Activated T-helper 9 cell treated with anti-CD3 and anti-CD28 coated beads, Interleukin-2, amount 50 U/mL, for 16 hours (primary cell): ENCODE data around the gene ABCA1.

Experiments
- DNase-seq: peaks from one replicate; pipeline ENCODE4 v3.0.0-alpha.2; 2020; ENCODE audit warnings: low read depth

Gene ABCA1

DNA sequence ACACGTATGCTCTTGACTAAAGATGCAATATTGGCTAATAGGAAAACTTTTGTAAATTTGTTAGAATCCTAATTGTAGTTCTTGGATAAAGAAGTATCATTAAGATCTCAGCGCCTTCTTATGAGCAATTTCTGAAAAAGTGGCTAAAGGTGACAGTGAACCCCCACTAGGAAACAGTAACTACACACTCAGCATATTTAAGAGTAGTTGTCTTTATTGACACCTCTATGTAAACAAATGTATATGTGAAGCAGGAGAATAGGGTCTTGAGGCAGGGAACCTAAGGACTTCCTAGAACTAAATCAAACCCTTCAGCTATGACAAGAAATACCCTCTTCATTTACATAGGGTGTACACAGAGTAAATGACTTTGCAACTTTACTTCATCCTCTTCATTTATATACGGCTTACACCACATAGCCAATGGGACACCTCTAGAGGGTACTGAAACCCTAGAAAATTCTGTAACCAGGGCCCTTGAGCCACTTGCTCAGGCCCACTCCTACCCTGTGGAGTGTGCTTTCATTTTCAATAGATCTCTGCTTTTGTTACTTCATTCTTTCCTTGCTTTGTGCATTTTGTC, 177.7 kb downstream of the ABCA1 start:
- no peak for DNase-seq

DNA sequence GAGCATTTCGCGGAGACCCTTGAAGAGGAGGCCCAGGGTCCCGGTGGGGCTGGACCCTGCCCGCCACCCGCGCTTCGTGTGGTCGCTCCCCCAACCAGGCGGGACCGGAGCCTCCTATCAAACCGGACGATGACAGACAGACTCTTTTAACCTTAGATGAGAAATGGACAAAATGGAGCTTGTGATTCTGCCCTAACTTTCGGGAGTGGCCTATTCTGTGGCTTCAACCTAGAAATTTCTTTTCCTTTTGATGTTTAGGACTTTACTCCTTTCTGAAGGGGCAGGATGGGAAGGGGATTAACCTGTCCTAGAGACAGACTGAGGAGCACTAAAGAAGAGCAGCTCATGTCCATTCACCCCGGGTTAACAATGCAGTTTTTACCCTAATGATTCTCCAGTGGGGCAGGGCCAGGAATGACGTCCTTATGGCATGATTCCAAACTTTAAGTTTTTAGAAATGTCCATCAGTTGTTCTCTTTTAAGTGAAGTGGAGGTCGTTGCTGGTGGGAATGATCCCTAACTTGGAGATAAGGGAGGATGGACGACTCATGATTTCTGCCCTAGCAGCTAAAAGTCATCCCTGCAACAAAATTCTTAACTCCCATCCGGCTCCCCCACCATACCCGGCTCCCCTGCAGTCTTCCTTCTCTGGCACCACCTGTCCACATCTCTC, 179.5 kb downstream of the ABCA1 start:
- no peak for DNase-seq

DNA sequence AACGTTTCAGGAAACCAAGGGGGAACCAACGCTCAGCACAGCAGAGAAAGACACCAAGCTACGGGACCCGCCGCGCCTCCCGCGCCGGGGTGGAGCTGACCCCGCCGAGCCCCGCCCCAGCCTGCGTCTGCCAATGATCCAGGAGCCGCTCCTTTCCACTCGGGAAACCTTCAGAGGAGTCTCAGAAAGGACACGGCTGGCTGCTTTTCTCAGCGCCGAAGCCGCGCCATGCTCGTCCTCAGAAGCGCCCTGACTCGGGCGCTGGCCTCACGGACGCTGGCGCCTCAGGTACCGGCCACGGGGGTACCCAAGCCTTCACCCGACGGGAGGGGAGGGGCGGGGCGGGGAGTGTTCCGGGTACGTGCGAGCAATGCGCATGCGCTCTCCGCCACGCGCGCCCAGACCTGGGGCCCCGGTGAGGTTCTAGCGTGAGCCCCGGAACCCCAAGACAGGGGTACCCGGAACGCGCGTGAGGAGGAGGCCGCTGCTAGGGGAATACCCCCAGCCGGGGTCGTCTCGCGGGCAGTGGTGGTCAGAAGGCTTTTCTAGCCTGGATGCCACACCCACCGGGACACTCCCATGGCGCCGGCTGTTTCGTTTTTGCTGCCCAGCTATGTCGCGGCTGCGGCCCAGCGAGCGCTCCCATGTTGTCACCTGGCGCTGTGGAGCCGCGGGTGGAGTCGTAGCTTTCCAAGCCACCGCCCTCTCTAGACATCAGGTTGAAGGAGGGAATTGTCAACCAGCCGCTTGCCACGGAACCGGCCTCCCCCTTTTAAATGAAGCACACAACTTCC, 180.2 kb downstream of the ABCA1 start, which contains the start of gene NIPSNAP3A:
TSS of gene NIPSNAP3A (plus strand) at position 119 of the 794 bp plus-strand sequence. CDS start at position 229, 110 bp downstream.
- peak; percentile 78 for DNase-seq

DNA sequence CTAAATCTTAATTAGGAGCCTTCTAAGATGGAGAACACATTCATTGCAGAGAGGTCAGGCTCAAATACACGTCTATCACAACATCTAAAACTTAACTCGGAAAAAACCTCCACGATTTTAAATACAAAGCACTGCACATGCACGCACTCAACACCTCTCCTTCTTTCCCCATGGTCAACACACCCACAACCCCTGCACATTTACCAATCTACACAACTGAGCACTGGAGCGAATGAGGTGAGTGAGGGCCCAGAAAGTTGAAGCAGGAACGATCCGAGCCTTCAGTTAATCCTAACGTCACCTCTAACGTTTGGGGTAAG, 180.8 kb downstream of the ABCA1 start:
- no peak for DNase-seq

DNA sequence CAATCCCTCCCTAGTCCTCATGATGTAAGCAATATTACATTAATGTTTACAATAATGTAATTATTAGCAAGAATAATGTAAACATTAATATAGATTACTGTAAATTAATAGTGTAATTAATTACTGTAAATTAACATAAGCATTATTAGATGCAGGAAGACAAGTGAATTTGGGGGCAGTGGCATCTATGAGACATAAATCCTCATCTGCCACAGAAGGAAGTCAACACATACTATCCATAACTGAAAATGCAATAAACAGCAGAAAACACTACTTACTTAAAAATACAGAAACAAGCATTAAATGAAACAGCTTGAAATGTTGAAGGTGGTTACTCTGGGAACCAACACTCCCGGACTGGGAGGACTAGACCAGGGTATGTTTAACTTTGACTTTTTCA, 181.2 kb downstream of the ABCA1 start:
- DNase-seq: no peak

DNA sequence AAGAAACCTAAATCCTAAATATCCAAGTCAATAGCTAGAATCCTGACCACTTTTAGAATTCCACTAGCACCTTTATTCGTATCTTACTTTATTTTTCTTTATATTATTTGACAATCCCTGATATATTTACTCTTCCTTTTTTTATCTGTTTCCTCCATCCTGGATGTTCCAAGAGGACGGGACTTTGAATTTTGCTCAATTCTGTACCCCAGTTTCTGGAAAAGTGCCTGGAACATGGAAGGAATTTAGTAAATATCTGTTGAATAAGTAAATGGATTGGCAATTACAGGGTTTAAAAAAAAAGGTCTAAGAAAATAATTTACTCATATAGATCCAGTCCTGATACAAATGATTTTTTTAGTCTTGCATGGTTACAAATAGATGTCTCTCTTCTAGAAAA, 181.7 kb downstream of the ABCA1 start:
- DNase-seq: no peak

DNA sequence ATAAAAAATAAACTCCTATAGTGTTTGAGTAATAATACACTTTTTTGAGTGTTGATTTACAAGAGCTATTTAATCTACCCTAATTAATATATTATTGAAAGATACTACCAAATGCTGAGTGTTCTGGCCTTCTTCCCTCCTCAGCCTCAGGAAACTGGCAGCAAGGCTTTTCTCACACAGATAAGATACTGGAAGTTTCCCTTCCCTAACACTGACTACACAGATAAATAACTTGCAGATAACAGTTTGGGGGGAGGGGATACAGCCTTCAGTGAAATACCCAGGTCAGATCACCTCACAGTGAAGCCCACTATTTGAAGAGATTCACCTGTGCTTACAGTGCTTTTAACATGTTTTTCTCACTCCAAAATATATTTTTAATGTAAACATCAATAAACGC, 182.1 kb downstream of the ABCA1 start:
- DNase-seq: no peak

DNA sequence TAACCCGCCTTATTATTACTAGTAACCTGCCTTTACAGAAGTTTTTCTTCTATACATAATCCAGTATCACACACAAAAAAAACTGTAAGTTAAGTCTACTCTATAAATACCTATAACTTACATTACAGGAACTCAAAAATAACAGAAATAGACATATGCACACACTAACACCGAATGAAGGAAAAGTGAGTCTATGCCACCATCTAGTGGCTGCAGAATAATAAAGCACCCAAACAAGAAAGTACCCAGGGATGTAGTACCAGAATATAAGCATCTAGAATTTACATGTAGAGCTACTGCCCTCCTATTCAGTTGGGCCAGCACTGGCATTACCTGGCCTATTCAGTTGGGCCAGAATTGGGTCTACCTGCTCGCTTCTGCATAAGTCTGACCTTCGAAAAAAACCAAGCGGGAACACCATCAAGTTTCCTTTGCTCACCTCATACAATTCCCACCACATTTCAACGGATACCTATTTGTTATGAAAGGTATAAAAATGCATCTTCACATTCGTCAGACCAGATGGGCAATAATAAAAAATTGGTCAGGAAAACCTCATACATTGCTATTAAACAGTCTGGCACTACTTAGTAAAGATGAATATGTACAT, 184.5 kb downstream of the ABCA1 start:
- no peak for DNase-seq

DNA sequence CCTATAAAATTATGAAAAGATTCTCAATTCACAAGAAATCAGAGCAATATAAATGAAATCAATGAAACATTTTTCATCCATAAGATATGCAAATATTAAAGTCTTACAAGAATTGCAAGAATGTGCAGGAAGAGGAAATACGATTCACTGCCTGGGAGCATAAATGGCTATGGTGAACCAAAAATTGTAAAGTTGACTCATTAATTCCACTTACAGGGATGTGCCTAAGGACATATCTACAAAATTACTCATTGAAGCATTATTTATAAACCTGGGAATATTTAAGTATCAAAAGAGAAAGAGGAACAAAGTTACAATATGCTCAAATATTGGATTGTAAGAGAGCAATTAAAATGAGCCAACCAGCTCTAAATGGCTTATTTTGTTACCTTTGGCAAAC, 187.3 kb downstream of the ABCA1 start:
- no peak for DNase-seq

DNA sequence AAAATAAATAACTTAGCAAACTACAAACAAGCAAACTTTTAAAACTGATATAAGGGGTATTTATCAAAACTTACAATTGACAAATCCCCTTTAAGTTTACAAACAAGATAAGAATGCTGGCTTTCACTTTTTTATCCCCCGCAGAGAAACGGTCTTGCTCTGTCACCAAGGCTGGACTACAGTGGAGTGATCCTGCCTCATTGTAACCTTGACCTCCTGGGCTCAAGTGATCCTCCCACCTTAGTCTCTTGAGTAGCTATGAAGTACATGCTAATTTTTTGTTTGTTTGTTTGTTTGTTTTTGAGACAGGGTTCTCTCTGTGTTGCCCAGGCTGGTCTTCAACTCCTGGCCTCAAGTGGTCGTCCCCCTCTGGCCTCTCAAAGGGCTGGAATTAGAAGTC, 189.5 kb downstream of the ABCA1 start:
- no peak for DNase-seq
